Activated CD4-positive, alpha-beta T cell treated with anti-CD3 and anti-CD28 coated beads for 36 hours (primary cell): ENCODE data around the gene PIR. TPM values are rescaled to one million over a fixed set of nuclear protein-coding genes. Genes with fewer than 3 reads are reported as not detected.
A peak's percentile ranks its signal among the peaks of the same experiment; 100 is the strongest.

Source experiments
- ATAC-seq: fragments of 200-7000 bp; cut with Tn5 transposase; one replicate; pipeline ENCODE4 v1.10.0; 2021; ENCODE audit warnings: mild to moderate bottlenecking, moderate library complexity
- CTCF ChIA-PET: fragments of 350-600 bp; sonication (Branson Sonifier 250); formaldehyde crosslinking; loops from one replicate; lab custom pipeline; 2021; ENCODE audit warnings: antibody characterized with exemption; lab: Charles Lee
- POLR2A ChIA-PET: fragments of 350-600 bp; sonication (Branson Sonifier 250); formaldehyde crosslinking; loops from one replicate; lab custom pipeline; 2021; ENCODE audit warnings: antibody characterized with exemption, inconsistent platforms; lab: Charles Lee
- DNase-seq: peaks from one replicate; pipeline ENCODE4 v3.0.0-alpha.2; 2020
- H3K27ac Mint-ChIP-seq: one replicate; pipeline ENCODE4 v1.8.0; 2021; ENCODE audit warnings: mixed read lengths
- H3K27me3 Mint-ChIP-seq: one replicate; pipeline ENCODE4 v1.8.0; 2021; ENCODE audit warnings: mixed read lengths
- H3K36me3 Mint-ChIP-seq: one replicate; pipeline ENCODE4 v1.8.0; 2021; ENCODE audit warnings: low read depth, mixed read lengths
- H3K4me1 Mint-ChIP-seq: one replicate; pipeline ENCODE4 v1.8.0; 2021; ENCODE audit warnings: mixed read lengths
- H3K4me3 Mint-ChIP-seq: one replicate; pipeline ENCODE4 v1.8.0; 2021; ENCODE audit warnings: mild to moderate bottlenecking, moderate library complexity, mixed read lengths
- H3K9me3 Mint-ChIP-seq: one replicate; pipeline ENCODE4 v1.8.0; 2021; ENCODE audit warnings: low read depth, mixed read lengths
- intact Hi-C, 2 experiments: fragments of 100-400 bp; cut with DNase I in 1 of 2; cut with micrococcal nuclease in 1 of 2; formaldehyde crosslinking; loops; one replicate each; pipeline versions ENCODE4 v1.14.2 to v1.15.1; 2022 to 2024; cut with DNase I, micrococcal nuclease
- total RNA-seq, 2 experiments: library from RNA; stranded (reverse); gene quantifications; one replicate each; pipeline ENCODE4 v1.2.3, GENCODE V29; 2021

PIR gene
- total RNA-seq, 2 experiments from 2014 or later, result 1.4 to 2.3 TPM

DNA sequence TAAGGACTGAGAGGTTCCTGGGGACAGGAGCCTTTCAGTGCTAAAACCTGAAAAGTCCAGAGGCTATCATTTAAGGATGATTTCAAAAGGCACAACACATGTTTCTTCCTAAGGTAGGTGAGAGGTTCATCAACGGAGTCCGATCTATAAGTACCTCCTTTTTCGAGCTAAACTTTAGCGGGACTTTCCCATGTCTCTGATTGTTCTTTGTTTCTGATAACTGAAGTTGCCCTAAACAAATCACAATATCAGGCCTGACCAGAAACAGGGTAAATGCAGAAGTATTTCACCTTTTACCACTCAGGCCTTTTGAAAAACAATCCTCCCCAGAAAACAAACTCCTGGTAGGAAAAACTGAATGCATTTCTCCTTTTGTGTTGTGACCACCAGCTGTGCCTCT, 17.6 kb downstream of the PIR start:
- Mint-ChIP-seq H3K4me1 (no peaks in the 10 kb centered on the region), H3K4me3 (no peak overlapping the region), H3K27me3 (no peaks in the 10 kb centered on the region), H3K36me3 (no peaks in the 10 kb centered on the region), H3K9me3 (no peaks in the 10 kb centered on the region), H3K27ac (no peak overlapping the region)
- ChIA-PET CTCF (no interaction called here), POLR2A (no interaction called here)
- ATAC-seq (no peak), DNase-seq (no peak)
- intact Hi-C loops, result loop anchor here in 1 of 2 experiments (10.0 kb wide), 1 partner anchor 1219 kb away; no protein-coding TSS in a partner anchor

GRCh38 chrX:15475021-15475420, 18.1 kb downstream of the PIR start:
- H3K4me3 Mint-ChIP-seq, result no peak overlapping the region
- no peak overlapping the region for H3K27ac Mint-ChIP-seq
- ChIA-PET CTCF (interaction anchor here (0.8 to 1.2 kb wide), 2 partner anchors 10 to 64 kb away, joined by 3 to 4 read pairs; no protein-coding TSS in a partner anchor), POLR2A (no interaction called here)
- no peaks in the 10 kb centered on the region for H3K27me3 Mint-ChIP-seq
- intact Hi-C loops, result loop anchor here in 1 of 2 experiments (10.0 kb wide), 1 partner anchor 1220 kb away; no protein-coding TSS in a partner anchor
- H3K9me3 Mint-ChIP-seq, result no peaks in the 10 kb centered on the region
- no peak for DNase-seq
- no peaks in the 10 kb centered on the region for H3K4me1 Mint-ChIP-seq
- H3K36me3 Mint-ChIP-seq, result no peaks in the 10 kb centered on the region
- no peak for ATAC-seq

DNA sequence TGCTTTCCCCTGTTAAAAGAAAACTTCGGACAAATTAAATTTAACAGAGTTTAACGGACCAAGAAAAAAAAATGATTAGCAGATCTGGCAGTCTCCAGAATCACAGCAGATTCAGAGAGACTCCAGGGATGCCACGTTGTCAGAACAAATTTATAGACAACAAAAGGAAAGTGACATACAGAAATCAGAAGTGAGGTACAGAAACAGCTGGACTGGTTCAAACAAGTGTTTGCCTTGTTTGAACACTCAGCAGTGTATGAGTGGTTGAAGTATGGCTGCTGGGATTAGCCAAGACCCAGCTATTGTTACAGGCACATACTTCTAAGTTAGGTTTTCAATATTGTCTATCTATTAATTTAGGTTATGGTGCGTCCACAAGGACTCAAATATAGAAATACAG, 19.1 kb downstream of the PIR start:
- CTCF ChIA-PET, result interaction anchor here (1.2 kb wide), 1 partner anchor 65 kb away, joined by 4 read pairs; no protein-coding TSS in a partner anchor
- Mint-ChIP-seq H3K4me1 (no peaks in the 10 kb centered on the region), H3K27ac (no peak overlapping the region), H3K9me3 (no peaks in the 10 kb centered on the region), H3K27me3 (no peaks in the 10 kb centered on the region), H3K36me3 (no peaks in the 10 kb centered on the region), H3K4me3 (no peak overlapping the region)
- intact Hi-C loops, result loop anchor here in 1 of 2 experiments (10.0 kb wide), 1 partner anchor 1221 kb away; no protein-coding TSS in a partner anchor
- ATAC-seq (no peak), DNase-seq (no peak)
- POLR2A ChIA-PET, result interaction anchor here (0.7 kb wide), 1 partner anchor 603 kb away, joined by 4 read pairs; no protein-coding TSS in a partner anchor

GRCh38 chrX:15472531-15472930, 20.6 kb downstream of the PIR start:
- H3K27ac Mint-ChIP-seq, result no peak overlapping the region
- ATAC-seq (no peak), DNase-seq (no peak)
- no peaks in the 10 kb centered on the region for H3K4me1 Mint-ChIP-seq
- H3K27me3 Mint-ChIP-seq, result no peaks in the 10 kb centered on the region
- ChIA-PET POLR2A (no interaction called here), CTCF (no interaction called here)
- no peaks in the 10 kb centered on the region for H3K9me3 Mint-ChIP-seq
- intact Hi-C loops, result loop anchor here in 1 of 2 experiments (10.0 kb wide), 1 partner anchor 1222 kb away; no protein-coding TSS in a partner anchor
- no peak overlapping the region for H3K4me3 Mint-ChIP-seq
- no peaks in the 10 kb centered on the region for H3K36me3 Mint-ChIP-seq

- DNase-seq (peak; percentile 69), ATAC-seq (peak; percentile 68)
- no peaks in the 10 kb centered on the region for H3K4me1 Mint-ChIP-seq
- H3K9me3 Mint-ChIP-seq, result no peaks in the 10 kb centered on the region
- H3K27ac Mint-ChIP-seq, result no peak overlapping the region
- intact Hi-C loops, result loop anchor here (1.0 to 10.0 kb wide), 2 partner anchors 94 to 1224 kb away; no protein-coding TSS in a partner anchor
- ChIA-PET POLR2A (no interaction called here), CTCF (interaction anchor here (0.6 kb wide), 1 partner anchor 47 kb away, joined by 3 read pairs; no protein-coding TSS in a partner anchor)
- H3K4me3 Mint-ChIP-seq, result no peak overlapping the region
- H3K36me3 Mint-ChIP-seq, result no peaks in the 10 kb centered on the region
- H3K27me3 Mint-ChIP-seq, result no peaks in the 10 kb centered on the region
Measured at GRCh38 chrX:15471028-15471427, 22.1 kb downstream of the PIR start.

GRCh38 chrX:15469613-15470012, 23.5 kb downstream of the PIR start:
- ChIA-PET CTCF (interaction anchor here (4.2 kb wide), 1 partner anchor 121 kb away, joined by 32 read pairs; no protein-coding TSS in a partner anchor), POLR2A (no interaction called here)
- intact Hi-C loops, result loop anchor here (2.0 to 10.0 kb wide), 4 partner anchors 121 to 1433 kb away; no protein-coding TSS in a partner anchor
- Mint-ChIP-seq H3K27me3 (no peaks in the 10 kb centered on the region), H3K9me3 (no peaks in the 10 kb centered on the region), H3K4me3 (no peak overlapping the region), H3K4me1 (peaks cover 3% of the 10 kb centered on the region), H3K36me3 (no peaks in the 10 kb centered on the region), H3K27ac (no peak overlapping the region)
- ATAC-seq (no peak), DNase-seq (no peak)

- H3K4me3 Mint-ChIP-seq, result no peak overlapping the region
- peaks cover 3% of the 10 kb centered on the region for H3K4me1 Mint-ChIP-seq
- no peaks in the 10 kb centered on the region for H3K27me3 Mint-ChIP-seq
- ChIA-PET CTCF (interaction anchor here (1.4 to 4.2 kb wide), 2 partner anchors 9 to 119 kb away, joined by 3 to 32 read pairs; no protein-coding TSS in a partner anchor), POLR2A (no interaction called here)
- no peaks in the 10 kb centered on the region for H3K36me3 Mint-ChIP-seq
- ATAC-seq (peak; percentile 33), DNase-seq (peak; percentile 4)
- H3K27ac Mint-ChIP-seq, result no peak overlapping the region
- H3K9me3 Mint-ChIP-seq, result no peaks in the 10 kb centered on the region
- intact Hi-C loops, result loop anchor here (1.0 to 5.0 kb wide), 5 partner anchors 119 to 1431 kb away; no protein-coding TSS in a partner anchor
Measured at GRCh38 chrX:15468036-15468435, 25.1 kb downstream of the PIR start.

GRCh38 chrX:15465896-15466651, 27.1 kb downstream of the PIR start:
- no peak overlapping the region for H3K4me3 Mint-ChIP-seq
- no peak overlapping the region for H3K27ac Mint-ChIP-seq
- intact Hi-C loops, result loop anchor here in 1 of 2 experiments (5.0 kb wide), 1 partner anchor 164 kb away; no protein-coding TSS in a partner anchor
- no peaks in the 10 kb centered on the region for H3K27me3 Mint-ChIP-seq
- DNase-seq (peak; percentile 23), ATAC-seq (no peak)
- CTCF ChIA-PET, result interaction anchor here (4.2 kb wide), 1 partner anchor 117 kb away, joined by 32 read pairs; no protein-coding TSS in a partner anchor
- peaks cover 3% of the 10 kb centered on the region for H3K4me1 Mint-ChIP-seq
- H3K9me3 Mint-ChIP-seq, result no peaks in the 10 kb centered on the region
- POLR2A ChIA-PET, result no interaction called here
- H3K36me3 Mint-ChIP-seq, result no peaks in the 10 kb centered on the region

DNA sequence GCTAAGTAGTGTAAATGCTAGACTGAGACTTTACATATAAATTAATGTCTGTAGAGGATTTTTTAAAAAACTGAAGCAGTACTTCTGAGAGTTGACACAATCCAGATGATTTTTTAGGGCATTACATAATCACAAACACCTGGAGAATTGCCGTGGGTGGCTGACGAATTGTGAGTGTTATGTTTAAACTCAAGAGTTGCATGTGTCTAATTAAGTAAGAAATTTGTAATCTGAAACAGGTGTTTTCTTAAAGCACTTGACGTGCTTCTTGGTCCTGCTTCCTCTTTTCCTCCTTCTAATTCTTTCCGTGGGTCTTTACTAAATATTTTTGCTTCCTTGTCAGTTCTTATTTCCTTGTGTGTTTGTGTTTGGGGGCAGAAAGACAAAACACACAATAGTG, 27.8 kb downstream of the PIR start:
- DNase-seq (peak; percentile 8), ATAC-seq (no peak)
- Mint-ChIP-seq H3K4me1 (peaks cover 3% of the 10 kb centered on the region), H3K36me3 (no peaks in the 10 kb centered on the region), H3K27me3 (no peaks in the 10 kb centered on the region), H3K9me3 (no peaks in the 10 kb centered on the region), H3K27ac (no peak overlapping the region), H3K4me3 (no peak overlapping the region)
- ChIA-PET POLR2A (no interaction called here), CTCF (interaction anchor here (4.2 kb wide), 1 partner anchor 116 kb away, joined by 32 read pairs; no protein-coding TSS in a partner anchor)
- intact Hi-C loops, result loop anchor here in 1 of 2 experiments (5.0 kb wide), 1 partner anchor 163 kb away; no protein-coding TSS in a partner anchor

DNA sequence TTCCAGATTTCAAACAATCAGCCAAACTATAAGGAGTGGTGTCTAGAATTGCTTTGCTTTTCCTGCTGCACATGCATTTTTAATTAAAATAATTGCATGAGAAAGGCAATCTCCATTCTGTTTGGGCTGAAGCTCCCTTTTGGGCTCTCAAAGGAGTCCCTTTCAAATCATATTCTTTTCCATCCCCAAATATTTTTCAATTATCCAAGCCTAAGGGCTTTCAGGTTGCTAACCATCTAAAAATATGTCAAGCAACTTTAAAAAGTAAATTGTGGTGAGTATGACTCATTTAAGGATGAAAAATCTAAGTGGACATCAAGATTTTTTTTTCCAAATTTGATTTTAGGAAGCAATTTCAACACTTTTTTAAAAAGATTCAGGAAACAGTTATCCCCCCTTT, 28.4 kb downstream of the PIR start:
- Mint-ChIP-seq H3K4me1 (peaks cover 3% of the 10 kb centered on the region), H3K27ac (no peak overlapping the region), H3K36me3 (no peaks in the 10 kb centered on the region), H3K9me3 (no peaks in the 10 kb centered on the region), H3K27me3 (no peaks in the 10 kb centered on the region), H3K4me3 (no peak overlapping the region)
- ATAC-seq, result no peak
- intact Hi-C loops, result loop anchor here in 1 of 2 experiments (5.0 kb wide), 1 partner anchor 162 kb away; no protein-coding TSS in a partner anchor
- no peak for DNase-seq
- POLR2A ChIA-PET, result no interaction called here
- CTCF ChIA-PET, result interaction anchor here (0.7 kb wide), 1 partner anchor 10 kb away, joined by 3 read pairs; no protein-coding TSS in a partner anchor

DNA sequence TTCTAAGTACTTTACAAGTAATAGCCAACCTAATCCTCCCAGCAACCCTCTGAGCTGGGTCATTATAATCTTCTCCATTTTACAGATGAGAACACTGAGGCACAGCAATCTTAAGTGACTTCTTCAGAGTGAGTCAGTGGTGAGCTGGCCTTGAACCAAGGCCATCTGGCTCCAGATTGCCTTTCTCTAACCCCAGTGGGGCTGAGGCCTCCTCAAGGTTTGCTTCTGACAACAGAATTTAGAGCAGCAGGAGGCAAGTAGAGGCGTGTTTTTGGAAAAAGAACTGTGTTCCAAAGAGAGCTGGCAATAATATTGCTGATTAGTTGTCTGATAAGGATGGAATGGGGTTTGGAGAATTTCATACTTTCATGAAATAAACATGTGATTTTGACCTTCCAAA, 41.2 kb downstream of the PIR start:
- no peak overlapping the region for H3K4me3 Mint-ChIP-seq
- H3K36me3 Mint-ChIP-seq, result no peaks in the 10 kb centered on the region
- intact Hi-C loops, result no loop called here
- CTCF ChIA-PET, result no interaction called here
- peaks cover 2% of the 10 kb centered on the region for H3K27me3 Mint-ChIP-seq
- H3K4me1 Mint-ChIP-seq, result no peaks in the 10 kb centered on the region
- no peak for ATAC-seq
- POLR2A ChIA-PET, result no interaction called here
- DNase-seq, result no peak
- H3K27ac Mint-ChIP-seq, result no peak overlapping the region
- H3K9me3 Mint-ChIP-seq, result no peaks in the 10 kb centered on the region
